A673 (cell line): ENCODE data around the gene CCDC85C. TPM values are rescaled to one million over a fixed set of nuclear protein-coding genes. Genes with fewer than 3 reads are reported as not detected.

Experiments
- BruUV-seq: library from RNA; stranded (reverse); fragments of 400-500 nt; replicated peaks from 2 replicates; lab custom pipeline; 2021; lab: Mats Ljungman, UMichigan
- CTCF ChIA-PET: fragments of 300-600 bp; sonication (Branson Sonifier 250); formaldehyde crosslinking; loops from one replicate; lab custom pipeline; 2022; ENCODE audit warnings: antibody characterized with exemption; lab: Charles Lee
- POLR2A ChIA-PET: fragments of 300-600 bp; sonication (Branson Sonifier 250); formaldehyde crosslinking; loops from one replicate; lab custom pipeline; 2022; ENCODE audit warnings: antibody characterized with exemption; ENCODE audit not compliant: low non-redundant PET; lab: Charles Lee
- DNase-seq: peaks from one replicate; pipeline ENCODE4 v3.0.0-alpha.2; 2015; ENCODE audit warnings: low spot score
- H3K27ac ChIP-seq: fragments of 200-600 bp; sonication (generic); 2 replicates; pipeline ENCODE4 v1.5.1; 2016; ENCODE audit warnings: mixed run types, low read depth, mild to moderate bottlenecking, mixed read lengths, antibody characterized with exemption, low read length; ENCODE audit not compliant: poor library complexity, severe bottlenecking
- H3K27me3 ChIP-seq: fragments of 200-600 bp; sonication (generic); replicated peaks from 2 replicates; pipeline ENCODE4 v1.6.1; 2017; ENCODE audit warnings: mixed run types, low read depth, mild to moderate bottlenecking, mixed read lengths, antibody characterized with exemption, low read length; ENCODE audit not compliant: insufficient read depth, poor library complexity
- H3K36me3 ChIP-seq: fragments of 200-600 bp; sonication (generic); 2 replicates; pipeline ENCODE4 v1.6.1; 2016; ENCODE audit warnings: mixed run types, mild to moderate bottlenecking, mixed read lengths, antibody characterized with exemption, low read length; ENCODE audit not compliant: insufficient read depth, poor library complexity, severe bottlenecking
- H3K4me1 ChIP-seq: fragments of 200-600 bp; sonication (generic); 2 replicates; pipeline ENCODE4 v1.6.1; 2017; ENCODE audit warnings: mixed run types, mild to moderate bottlenecking, mixed read lengths, antibody characterized with exemption, low read length; ENCODE audit not compliant: insufficient read depth, poor library complexity, severe bottlenecking
- H3K4me3 ChIP-seq: fragments of 200-600 bp; sonication (generic); 2 replicates; pipeline ENCODE4 v1.5.1; 2016; ENCODE audit warnings: low read depth, mixed run types, mild to moderate bottlenecking, mixed read lengths, low read length; ENCODE audit not compliant: poor library complexity, severe bottlenecking
- H3K9me3 ChIP-seq: fragments of 200-600 bp; sonication (generic); 2 replicates; pipeline ENCODE4 v1.6.1; 2016; ENCODE audit warnings: mixed run types, low read depth, mild to moderate bottlenecking, mixed read lengths, antibody characterized with exemption, low read length; ENCODE audit not compliant: poor library complexity, severe bottlenecking
- CTCF ChIP-seq: fragments of 300-800, 200-600 bp; sonication (generic); conservative IDR thresholded peaks from 2 replicates; pipeline ENCODE4 v1.5.1; 2017; ENCODE audit warnings: low read depth, mild to moderate bottlenecking, antibody characterized with exemption, low read length, moderate library complexity, mixed read lengths
- EZH2 ChIP-seq: fragments of 200-600 bp; sonication (generic); IDR thresholded peaks from 2 replicates; pipeline ENCODE4 v1.6.1; 2017; ENCODE audit warnings: borderline replicate concordance, low read depth, mild to moderate bottlenecking, mixed read lengths, antibody characterized with exemption, low read length; ENCODE audit not compliant: poor library complexity, severe bottlenecking
- intact Hi-C: fragments of 100-400 bp; cut with micrococcal nuclease; formaldehyde crosslinking; loops from one replicate; pipeline ENCODE4 v1.10.0; 2022; ENCODE audit not compliant: unreplicated experiment
- total RNA-seq: library from RNA; stranded (reverse); gene quantifications from 2 replicates; pipeline ENCODE4 v1.2.3, GENCODE V29; 2021

The CCDC85C gene
- total RNA-seq, 1 experiment from 2014 or later: 24.6 TPM

GRCh38 chr14:99649643-99650042 is 45.6 kb upstream of the CCDC85C start:
- DNase-seq: no peak
- CTCF ChIA-PET: no interaction called here
- no TSS peak for BruUV-seq

GRCh38 chr14:99649219-99649618 is 45.2 kb upstream of the CCDC85C start:
- no peak overlapping the region for H3K4me3 ChIP-seq
- TF ChIP-seq CTCF (no peak), EZH2 (no peak)
- BruUV-seq: no TSS peak
- no peaks in the 10 kb centered on the region for H3K36me3 ChIP-seq
- ChIA-PET POLR2A (no interaction called here), CTCF (no interaction called here)
- H3K27ac ChIP-seq: no peak overlapping the region
- DNase-seq: no peak
- intact Hi-C loops: no loop called here
- peaks cover 3% of the 10 kb centered on the region for H3K4me1 ChIP-seq
- no peaks in the 10 kb centered on the region for H3K9me3 ChIP-seq
- H3K27me3 ChIP-seq: peaks cover 17% of the 10 kb centered on the region

More at GRCh38 chr14:99649643-99650042, 45.6 kb upstream of the CCDC85C start:
- H3K27me3 ChIP-seq: peaks cover 14% of the 10 kb centered on the region
- intact Hi-C loops: no loop called here
- POLR2A ChIA-PET: no interaction called here
- peaks cover 5% of the 10 kb centered on the region for H3K4me1 ChIP-seq
- no peak overlapping the region for H3K27ac ChIP-seq
- H3K9me3 ChIP-seq: no peaks in the 10 kb centered on the region
- no peaks in the 10 kb centered on the region for H3K36me3 ChIP-seq
- no peak overlapping the region for H3K4me3 ChIP-seq
- TF ChIP-seq CTCF: no peak
- TF ChIP-seq EZH2: no peak

- Histone ChIP-seq H3K27ac (no peak overlapping the region), H3K4me1 (no peaks in the 10 kb centered on the region), H3K4me3 (no peak overlapping the region), H3K27me3 (peaks cover 17% of the 10 kb centered on the region), H3K9me3 (no peaks in the 10 kb centered on the region), H3K36me3 (no peaks in the 10 kb centered on the region)
- POLR2A ChIA-PET: no interaction called here
- CTCF ChIA-PET: no interaction called here
- BruUV-seq: no TSS peak
- intact Hi-C loops: no loop called here
- TF ChIP-seq CTCF: no peak
- DNase-seq: no peak
Observed at GRCh38 chr14:99648027-99648784, 44.2 kb upstream of the CCDC85C start.
